HG02798 (cell line): Measurements from ENCODE around the gene SEPTIN2.
"Not testable (repeated sequence)": the region's sequence is repeated elsewhere in the genome, so short reads cannot be mapped to it uniquely, and the experiment has no call there.

ENCODE experiments used
- ATAC-seq: cut with Tn5 transposase; IDR thresholded peaks from one replicate; pipeline ENCODE4 v1.9.1; 2021; ENCODE audit warnings: mild to moderate bottlenecking; ENCODE audit not compliant: unreplicated experiment, poor library complexity

SEPTIN2 gene

GRCh38 chr2:241315879-241316631 lies at the start of gene SEPTIN2:
TSS of gene SEPTIN2 (plus strand) at chr2:241315925. CDS start at chr2:241324233, 8,308 bp downstream.
- peak; percentile 42 for ATAC-seq

GRCh38 chr2:241267249-241268067 lies 48.3 kb upstream of the SEPTIN2 start:
- ATAC-seq = no peak

- ATAC-seq = no peak
Measured at GRCh38 chr2:241268306-241268705, 47.4 kb upstream of the SEPTIN2 start.

- no peak for ATAC-seq
Measured at GRCh38 chr2:241268716-241269445, 46.8 kb upstream of the SEPTIN2 start.

- no peak for ATAC-seq
Measured at GRCh38 chr2:241269707-241270520, 45.8 kb upstream of the SEPTIN2 start.

GRCh38 chr2:241270531-241270930 lies 45.2 kb upstream of the SEPTIN2 start:
- no peak for ATAC-seq

- peak; percentile 58 for ATAC-seq
Measured at GRCh38 chr2:241271706-241272302, 43.9 kb upstream of the SEPTIN2 start.

- ATAC-seq = peak; percentile 67
Measured at GRCh38 chr2:241272303-241273209, 43.2 kb upstream of the SEPTIN2 start.

- ATAC-seq = no peak
Measured at GRCh38 chr2:241273210-241274020, 42.3 kb upstream of the SEPTIN2 start.

- ATAC-seq = no peak
Measured at GRCh38 chr2:241274127-241274526, 41.6 kb upstream of the SEPTIN2 start.

GRCh38 chr2:241275504-241275903 lies 40.2 kb upstream of the SEPTIN2 start:
- ATAC-seq = no peak

GRCh38 chr2:241275910-241276309 lies 39.8 kb upstream of the SEPTIN2 start:
- no peak for ATAC-seq

GRCh38 chr2:241278306-241278705 lies 37.4 kb upstream of the SEPTIN2 start:
- not testable (repeated sequence) for ATAC-seq

GRCh38 chr2:241279413-241279812 lies 36.3 kb upstream of the SEPTIN2 start:
- ATAC-seq = no peak

- ATAC-seq = no peak
Measured at GRCh38 chr2:241279828-241280227, 35.9 kb upstream of the SEPTIN2 start.

- no peak for ATAC-seq
Measured at GRCh38 chr2:241280291-241280690, 35.4 kb upstream of the SEPTIN2 start.

- no peak for ATAC-seq
Measured at GRCh38 chr2:241282555-241282954, 33.2 kb upstream of the SEPTIN2 start.

GRCh38 chr2:241285596-241285995 lies 30.1 kb upstream of the SEPTIN2 start:
- no peak for ATAC-seq
